Liver (tissue), 9 donors: ENCODE results near the gene GATAD2B. TPM values are rescaled to one million over a fixed set of nuclear protein-coding genes. Genes with fewer than 3 reads are reported as not detected.

Source experiments
- DNase-seq: peaks from one replicate; pipeline ENCODE4 v3.0.0-alpha.2; 2017; ENCODE audit warnings: low spot score
- H3K27ac ChIP-seq, 2 donors: one replicate each; pipeline ENCODE4 v1.7.0; 2013; ENCODE audit warnings: inconsistent platforms in 2 of 2, low read length in 2 of 2, control low read depth in 1 of 2, low read depth in 1 of 2, mild to moderate bottlenecking in 1 of 2
- H3K27me3 ChIP-seq, 4 donors: one replicate each; pipeline versions ENCODE4 v1.6.1 to v1.7.0; 2013; ENCODE audit warnings: low read length in 3 of 4, inconsistent platforms in 1 of 4, mild to moderate bottlenecking in 1 of 4, moderate library complexity in 1 of 4; ENCODE audit not compliant: control insufficient read depth in 4 of 4, insufficient read depth in 4 of 4
- H3K36me3 ChIP-seq, 4 donors: one replicate each; pipeline versions ENCODE4 v1.6.1 to v1.7.0; 2013; ENCODE audit warnings: low read length in 3 of 4, mild to moderate bottlenecking in 3 of 4, low read depth in 1 of 4, moderate library complexity in 1 of 4; ENCODE audit not compliant: control insufficient read depth in 4 of 4, insufficient read depth in 3 of 4
- H3K4me1 ChIP-seq, 4 donors: one replicate each; pipeline versions ENCODE4 v1.6.1 to v1.7.0; 2013; ENCODE audit warnings: low read length in 3 of 4, mild to moderate bottlenecking in 3 of 4, moderate library complexity in 1 of 4; ENCODE audit not compliant: control insufficient read depth in 4 of 4, insufficient read depth in 4 of 4
- H3K4me3 ChIP-seq, 3 donors: one replicate each; pipeline versions ENCODE4 v1.6.1 to v1.7.0; 2013; ENCODE audit warnings: low read length in 3 of 3, control low read depth in 1 of 3, low read depth in 1 of 3, mild to moderate bottlenecking in 1 of 3
- H3K9ac ChIP-seq, 2 donors: one replicate each; pipeline ENCODE4 v1.7.0; 2013; ENCODE audit warnings: low read length in 2 of 2, mild to moderate bottlenecking in 2 of 2, moderate library complexity in 2 of 2, control low read depth in 1 of 2, low read depth in 1 of 2
- H3K9me3 ChIP-seq, 4 donors: one replicate each; pipeline versions ENCODE4 v1.6.1 to v1.7.0; 2013; ENCODE audit warnings: low read length in 3 of 4; ENCODE audit not compliant: control insufficient read depth in 4 of 4
- CTCF ChIP-seq: fragments of 150-350 bp; IDR thresholded peaks from 2 replicates; pipeline ENCODE4 v1.5.1; 2017; ENCODE audit warnings: improper control_type of control experiment, low read depth, low read length; ENCODE audit not compliant: missing input control
- EGR1 ChIP-seq, 2 donors: IDR thresholded peaks; 2 replicates each; pipeline ENCODE4 v1.6.1; 2016 to 2018; ENCODE audit warnings: antibody characterized with exemption in 2 of 2, low read depth in 2 of 2
- FOXA1 ChIP-seq: IDR thresholded peaks from 2 replicates; pipeline ENCODE4 v1.6.1; 2016; ENCODE audit warnings: antibody characterized with exemption
- FOXA2 ChIP-seq: IDR thresholded peaks from 2 replicates; pipeline ENCODE4 v1.6.1; 2016; ENCODE audit warnings: antibody characterized with exemption
- GABPA ChIP-seq, 2 donors: IDR thresholded peaks in 1 of 2; conservative IDR thresholded peaks in 1 of 2; 2 replicates each; pipeline ENCODE4 v1.6.1; 2016; ENCODE audit warnings: antibody characterized with exemption in 2 of 2, mild to moderate bottlenecking in 1 of 2, moderate library complexity in 1 of 2
- HNF4A ChIP-seq, 2 donors: conservative IDR thresholded peaks; 2 replicates each; pipeline ENCODE4 v1.6.1; 2016; ENCODE audit warnings: antibody characterized with exemption in 2 of 2, mild to moderate bottlenecking in 2 of 2
- HNF4G ChIP-seq: IDR thresholded peaks from 2 replicates; pipeline ENCODE4 v1.6.1; 2016; ENCODE audit warnings: antibody characterized with exemption
- JUND ChIP-seq, 2 donors: IDR thresholded peaks; 2 replicates each; pipeline ENCODE4 v1.6.1; 2016; ENCODE audit warnings: antibody characterized with exemption in 2 of 2
- NR2F2 ChIP-seq: IDR thresholded peaks from 2 replicates; pipeline ENCODE4 v1.6.1; 2016; ENCODE audit warnings: antibody characterized with exemption
- RAD21 ChIP-seq, 2 donors: IDR thresholded peaks; 2 replicates each; pipeline ENCODE4 v1.6.1; 2016; ENCODE audit warnings: antibody characterized with exemption in 2 of 2, mild to moderate bottlenecking in 2 of 2
- RXRA ChIP-seq, 2 donors: IDR thresholded peaks; 2 replicates each; pipeline ENCODE4 v1.6.1; 2017 to 2018; ENCODE audit warnings: antibody characterized with exemption in 2 of 2, mild to moderate bottlenecking in 1 of 2
- SP1 ChIP-seq: IDR thresholded peaks from 2 replicates; pipeline ENCODE4 v1.6.1; 2018; ENCODE audit warnings: antibody characterized with exemption, mild to moderate bottlenecking
- TAF1 ChIP-seq: conservative IDR thresholded peaks from 2 replicates; pipeline ENCODE4 v1.6.1; 2016; ENCODE audit warnings: antibody characterized with exemption, mild to moderate bottlenecking
- YY1 ChIP-seq: IDR thresholded peaks from 2 replicates; pipeline ENCODE4 v1.6.1; 2016; ENCODE audit warnings: antibody characterized with exemption, mild to moderate bottlenecking
- WGBS: extraction: QIAGEN DNeasy Blood & Tissue Kit; methylation state at CpG from one replicate; pipeline ENCODE4 v1.1.7; 2013; 5-methylcytosine and 5-hydroxymethylcytosine counted together
- polyA plus RNA-seq, 2 donors: library from polyadenylated mRNA; stranded (reverse) in 1 of 2; unstranded in 1 of 2; fragments of 200-250 nt in 1 of 2; fragments of >200 nt in 1 of 2; fragmentation: Nextera tagmentation in 1 of 2; extraction: Ambion mirVana in 1 of 2; gene quantifications; one replicate each; pipeline versions ENCODE4 v1.2.1 to v1.2.3, GENCODE V29; 2013 to 2015
- total RNA-seq, 2 donors: library from RNA; depleted of rRNA; stranded (reverse); fragments of >200 nt; gene quantifications; one replicate each; pipeline ENCODE4 v1.2.3, GENCODE V29; 2014
- TF ChIP-seq, protein P1 (sequence below): IDR thresholded peaks from 2 replicates; pipeline ENCODE4 v1.6.1; 2016; ENCODE audit warnings: antibody characterized with exemption, mild to moderate bottlenecking
- TF ChIP-seq, protein P2 (sequence below): IDR thresholded peaks from 2 replicates; pipeline ENCODE4 v1.6.1; 2016; ENCODE audit warnings: antibody characterized with exemption
- TF ChIP-seq, protein P3 (sequence below): IDR thresholded peaks from 2 replicates; pipeline ENCODE4 v1.6.1; 2016; ENCODE audit warnings: antibody characterized with exemption
- TF ChIP-seq, protein P4 (sequence below): IDR thresholded peaks from 2 replicates; pipeline ENCODE4 v1.6.1; 2016; ENCODE audit warnings: antibody characterized with exemption
- donor health status: healthy.
- donor health status: healthy.
- donor health status: healthy.
- donor health status: healthy.
- donor health status: healthy.

The GATAD2B gene
- total and polyA plus RNA-seq, 4 donors: 3.2 to 4.9 (median 3.9) TPM

DNA sequence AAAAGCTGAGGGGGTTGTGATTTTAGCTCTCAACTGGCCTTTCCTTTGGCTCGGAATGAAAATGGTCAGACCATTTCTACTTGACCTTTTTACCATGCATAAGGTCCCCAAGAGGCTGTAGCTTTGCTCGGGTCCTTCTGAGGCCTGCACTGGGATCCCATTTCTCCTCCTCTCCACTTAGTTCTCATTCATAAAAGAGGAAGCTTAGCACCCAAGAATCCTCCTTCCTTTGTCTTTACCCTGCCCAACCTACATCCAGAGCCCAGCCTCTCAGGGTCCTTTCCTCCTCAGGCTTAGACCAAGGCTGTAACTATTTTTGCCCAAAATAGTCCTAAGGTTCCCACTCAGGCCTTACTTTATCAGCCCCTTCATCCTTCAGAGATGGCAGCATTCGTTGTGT, 153.6 kb downstream of the GATAD2B start:
- Histone ChIP-seq H3K27me3 (no peaks in the 10 kb centered on the region), H3K9me3 (no peaks in the 10 kb centered on the region), H3K4me3 (no peak overlapping the region), H3K9ac (no peak overlapping the region), H3K4me1 (peaks cover 19 to 46% (median 28%) of the 10 kb centered on the region in 4 donors), H3K27ac (peak overlapping the region; percentile 51 to 83), H3K36me3 (peaks cover 11 to 29% (median 19%) of the 10 kb centered on the region in 4 donors)
- no peak for DNase-seq
- 79% methylated on average over 3 of the region's 3 CpGs for WGBS
- TF ChIP-seq RAD21 (IDR thresholded peaks at IDR 0.05) (no peak), CTCF (no peak)

GRCh38 chr1:153768316-153769181, 154.2 kb downstream of the GATAD2B start:
- Histone ChIP-seq H3K36me3 (peaks cover 12 to 35% (median 24%) of the 10 kb centered on the region in 4 donors), H3K4me3 (no peak overlapping the region), H3K9me3 (no peaks in the 10 kb centered on the region), H3K27ac (peak overlapping the region; percentile 51 to 83), H3K9ac (peak overlapping the region in 1 of 2 donors; percentile 23), H3K27me3 (no peaks in the 10 kb centered on the region), H3K4me1 (peaks cover 19 to 43% (median 30%) of the 10 kb centered on the region in 4 donors)
- no peak for DNase-seq
- WGBS: 23% methylated on average over 4 of the region's 4 CpGs
- TF ChIP-seq SP1 (peak; percentile 94), RXRA (IDR thresholded peaks at IDR 0.05) (peak; percentile 90 to 95), FOXA2 (peak; percentile 85), TAF1 (no peak), CTCF (no peak), HNF4G (no peak), YY1 (peak; percentile 88), HNF4A (conservative IDR thresholded peaks at IDR 0.05) (peak; percentile 80 to 88), GABPA (IDR thresholded peaks at IDR 0.05 in 1 of 2, conservative IDR thresholded peaks at IDR 0.05 in 1 of 2) (peak in 1 of 2 donors; percentile 59), JUND (IDR thresholded peaks at IDR 0.05) (no peak), FOXA1 (peak; percentile 90), RAD21 (IDR thresholded peaks at IDR 0.05) (peak in 1 of 2 donors; percentile 44), EGR1 (IDR thresholded peaks at IDR 0.05; ENCODE audit: low read depth in 2 of 2) (peak; percentile 15 to 60), NR2F2 (peak; percentile 83)
- TF ChIP-seq, protein P1, sequence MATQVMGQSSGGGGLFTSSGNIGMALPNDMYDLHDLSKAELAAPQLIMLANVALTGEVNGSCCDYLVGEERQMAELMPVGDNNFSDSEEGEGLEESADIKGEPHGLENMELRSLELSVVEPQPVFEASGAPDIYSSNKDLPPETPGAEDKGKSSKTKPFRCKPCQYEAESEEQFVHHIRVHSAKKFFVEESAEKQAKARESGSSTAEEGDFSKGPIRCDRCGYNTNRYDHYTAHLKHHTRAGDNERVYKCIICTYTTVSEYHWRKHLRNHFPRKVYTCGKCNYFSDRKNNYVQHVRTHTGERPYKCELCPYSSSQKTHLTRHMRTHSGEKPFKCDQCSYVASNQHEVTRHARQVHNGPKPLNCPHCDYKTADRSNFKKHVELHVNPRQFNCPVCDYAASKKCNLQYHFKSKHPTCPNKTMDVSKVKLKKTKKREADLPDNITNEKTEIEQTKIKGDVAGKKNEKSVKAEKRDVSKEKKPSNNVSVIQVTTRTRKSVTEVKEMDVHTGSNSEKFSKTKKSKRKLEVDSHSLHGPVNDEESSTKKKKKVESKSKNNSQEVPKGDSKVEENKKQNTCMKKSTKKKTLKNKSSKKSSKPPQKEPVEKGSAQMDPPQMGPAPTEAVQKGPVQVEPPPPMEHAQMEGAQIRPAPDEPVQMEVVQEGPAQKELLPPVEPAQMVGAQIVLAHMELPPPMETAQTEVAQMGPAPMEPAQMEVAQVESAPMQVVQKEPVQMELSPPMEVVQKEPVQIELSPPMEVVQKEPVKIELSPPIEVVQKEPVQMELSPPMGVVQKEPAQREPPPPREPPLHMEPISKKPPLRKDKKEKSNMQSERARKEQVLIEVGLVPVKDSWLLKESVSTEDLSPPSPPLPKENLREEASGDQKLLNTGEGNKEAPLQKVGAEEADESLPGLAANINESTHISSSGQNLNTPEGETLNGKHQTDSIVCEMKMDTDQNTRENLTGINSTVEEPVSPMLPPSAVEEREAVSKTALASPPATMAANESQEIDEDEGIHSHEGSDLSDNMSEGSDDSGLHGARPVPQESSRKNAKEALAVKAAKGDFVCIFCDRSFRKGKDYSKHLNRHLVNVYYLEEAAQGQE: peak; percentile 64
- TF ChIP-seq, protein P2, sequence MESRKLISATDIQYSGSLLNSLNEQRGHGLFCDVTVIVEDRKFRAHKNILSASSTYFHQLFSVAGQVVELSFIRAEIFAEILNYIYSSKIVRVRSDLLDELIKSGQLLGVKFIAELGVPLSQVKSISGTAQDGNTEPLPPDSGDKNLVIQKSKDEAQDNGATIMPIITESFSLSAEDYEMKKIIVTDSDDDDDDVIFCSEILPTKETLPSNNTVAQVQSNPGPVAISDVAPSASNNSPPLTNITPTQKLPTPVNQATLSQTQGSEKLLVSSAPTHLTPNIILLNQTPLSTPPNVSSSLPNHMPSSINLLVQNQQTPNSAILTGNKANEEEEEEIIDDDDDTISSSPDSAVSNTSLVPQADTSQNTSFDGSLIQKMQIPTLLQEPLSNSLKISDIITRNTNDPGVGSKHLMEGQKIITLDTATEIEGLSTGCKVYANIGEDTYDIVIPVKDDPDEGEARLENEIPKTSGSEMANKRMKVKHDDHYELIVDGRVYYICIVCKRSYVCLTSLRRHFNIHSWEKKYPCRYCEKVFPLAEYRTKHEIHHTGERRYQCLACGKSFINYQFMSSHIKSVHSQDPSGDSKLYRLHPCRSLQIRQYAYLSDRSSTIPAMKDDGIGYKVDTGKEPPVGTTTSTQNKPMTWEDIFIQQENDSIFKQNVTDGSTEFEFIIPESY: no peak
- TF ChIP-seq, protein P3, sequence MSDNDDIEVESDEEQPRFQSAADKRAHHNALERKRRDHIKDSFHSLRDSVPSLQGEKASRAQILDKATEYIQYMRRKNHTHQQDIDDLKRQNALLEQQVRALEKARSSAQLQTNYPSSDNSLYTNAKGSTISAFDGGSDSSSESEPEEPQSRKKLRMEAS: peak; percentile 78
- TF ChIP-seq, protein P4, sequence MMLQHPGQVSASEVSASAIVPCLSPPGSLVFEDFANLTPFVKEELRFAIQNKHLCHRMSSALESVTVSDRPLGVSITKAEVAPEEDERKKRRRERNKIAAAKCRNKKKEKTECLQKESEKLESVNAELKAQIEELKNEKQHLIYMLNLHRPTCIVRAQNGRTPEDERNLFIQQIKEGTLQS: no peak
